ENCODE results near the gene PUM2. TPM values are rescaled to one million over a fixed set of nuclear protein-coding genes. Genes with fewer than 3 reads are reported as not detected.

Gene PUM2
- total and polyA plus RNA-seq, 11 donors: 18.6 to 75.4 (median 58.5) TPM

DNA sequence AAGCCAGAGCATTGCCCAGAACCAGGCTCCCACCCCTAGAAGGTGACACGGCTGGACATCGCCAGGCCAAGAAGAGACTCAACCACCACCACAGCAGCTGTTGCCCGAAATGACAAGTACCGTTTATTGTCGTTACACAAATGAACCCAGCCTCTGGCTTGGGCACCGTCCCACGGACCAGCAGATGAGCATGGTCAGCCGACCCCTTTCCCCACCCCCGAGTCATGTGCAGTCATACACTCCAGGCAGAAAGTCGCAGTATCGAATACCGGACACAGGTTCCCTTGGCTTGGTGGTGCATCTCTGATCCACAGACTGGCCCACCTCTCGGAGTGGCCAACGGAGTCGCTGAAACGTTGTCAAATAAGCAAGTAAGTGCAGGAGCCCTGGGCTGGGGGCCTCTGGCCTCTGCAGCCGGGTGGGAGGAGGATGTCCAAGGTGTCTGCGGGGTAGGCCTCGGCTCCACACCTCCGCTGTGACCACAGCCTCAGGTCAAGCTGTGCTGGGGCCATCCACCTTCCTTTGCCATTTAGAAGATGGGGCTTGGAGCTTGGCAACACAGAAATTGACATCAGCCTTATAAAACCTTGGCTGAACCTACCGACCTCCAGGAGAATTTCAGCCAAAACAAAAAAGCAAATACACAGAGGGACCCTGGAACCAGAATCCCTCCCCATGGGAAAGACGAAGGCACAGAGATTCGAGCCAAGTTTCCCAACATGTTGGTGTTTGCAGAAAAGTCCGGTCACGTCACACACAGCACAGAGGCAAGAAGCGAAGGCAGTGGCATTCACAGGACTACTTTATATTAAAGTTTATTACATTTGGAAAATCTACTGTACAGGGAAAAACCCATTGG lies 149.7 kb downstream of the PUM2 start:
- H3K4me3 ChIP-seq: no peak overlapping the region
- H3K27ac ChIP-seq: no peak overlapping the region
- H3K36me3 ChIP-seq: no peaks in the 10 kb centered on the region
- TF ChIP-seq, protein P1, sequence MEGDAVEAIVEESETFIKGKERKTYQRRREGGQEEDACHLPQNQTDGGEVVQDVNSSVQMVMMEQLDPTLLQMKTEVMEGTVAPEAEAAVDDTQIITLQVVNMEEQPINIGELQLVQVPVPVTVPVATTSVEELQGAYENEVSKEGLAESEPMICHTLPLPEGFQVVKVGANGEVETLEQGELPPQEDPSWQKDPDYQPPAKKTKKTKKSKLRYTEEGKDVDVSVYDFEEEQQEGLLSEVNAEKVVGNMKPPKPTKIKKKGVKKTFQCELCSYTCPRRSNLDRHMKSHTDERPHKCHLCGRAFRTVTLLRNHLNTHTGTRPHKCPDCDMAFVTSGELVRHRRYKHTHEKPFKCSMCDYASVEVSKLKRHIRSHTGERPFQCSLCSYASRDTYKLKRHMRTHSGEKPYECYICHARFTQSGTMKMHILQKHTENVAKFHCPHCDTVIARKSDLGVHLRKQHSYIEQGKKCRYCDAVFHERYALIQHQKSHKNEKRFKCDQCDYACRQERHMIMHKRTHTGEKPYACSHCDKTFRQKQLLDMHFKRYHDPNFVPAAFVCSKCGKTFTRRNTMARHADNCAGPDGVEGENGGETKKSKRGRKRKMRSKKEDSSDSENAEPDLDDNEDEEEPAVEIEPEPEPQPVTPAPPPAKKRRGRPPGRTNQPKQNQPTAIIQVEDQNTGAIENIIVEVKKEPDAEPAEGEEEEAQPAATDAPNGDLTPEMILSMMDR (IDR thresholded peaks at IDR 0.05): no peak
- TF ChIP-seq POLR2A (IDR thresholded peaks at IDR 0.05): no peak
- H3K27me3 ChIP-seq: no peaks in the 10 kb centered on the region
- 95% methylated on average over 13 to 26 of the region's 26 CpGs for WGBS, 4 donors
- no peak for ATAC-seq
- no peaks in the 10 kb centered on the region for H3K4me1 ChIP-seq
- DNase-seq: no peak
- H3K9me3 ChIP-seq: no peaks in the 10 kb centered on the region
- intact Hi-C loops (cut with DNase I): no loop called here

- no peaks in the 10 kb centered on the region for H3K27me3 ChIP-seq
- WGBS, 4 donors: 89 to 96% (median 92%) methylated on average over 6 of the region's 6 CpGs
- H3K4me1 ChIP-seq: no peaks in the 10 kb centered on the region
- no peak for ATAC-seq
- H3K9me3 ChIP-seq: no peaks in the 10 kb centered on the region
- intact Hi-C loops (cut with DNase I): no loop called here
- H3K27ac ChIP-seq: no peak overlapping the region
- no peaks in the 10 kb centered on the region for H3K36me3 ChIP-seq
- H3K4me3 ChIP-seq: no peak overlapping the region
- no peak for TF ChIP-seq POLR2A (IDR thresholded peaks at IDR 0.05)
- TF ChIP-seq, protein P1 (IDR thresholded peaks at IDR 0.05): no peak
- no peak for DNase-seq
These were observed 150.9 kb downstream of the PUM2 start for GRCh38 chr2:20199633-20200270.

GRCh38 chr2:20198796-20199632 lies 151.6 kb downstream of the PUM2 start:
- intact Hi-C loops (cut with DNase I): no loop called here
- 76 to 85% (median 81%) methylated on average over 14 of the region's 14 CpGs for WGBS, 4 donors
- no peak overlapping the region for H3K4me3 ChIP-seq
- no peaks in the 10 kb centered on the region for H3K27me3 ChIP-seq
- H3K9me3 ChIP-seq: no peaks in the 10 kb centered on the region
- ATAC-seq: no peak
- DNase-seq: no peak
- no peaks in the 10 kb centered on the region for H3K4me1 ChIP-seq
- no peak overlapping the region for H3K27ac ChIP-seq
- TF ChIP-seq POLR2A (IDR thresholded peaks at IDR 0.05): no peak
- TF ChIP-seq, protein P1 (IDR thresholded peaks at IDR 0.05): no peak
- no peaks in the 10 kb centered on the region for H3K36me3 ChIP-seq

Other genes starting within 250 kb of the PUM2 start
- 1 to 10 TPM in 1 of 9 donors, under 1 TPM in 7, not detected in 1; 0.20 to 2.2 (median 0.39) TPM for gene SDC1, start 125.7 kb downstream of the PUM2 start, total RNA-seq
- gene SDC1, start 125.7 kb downstream of the PUM2 start, polyA plus RNA-seq: under 1 TPM; 0.15 to 0.28 TPM
- 100 to 1,000 TPM; 105 to 429 (median 169) TPM for gene RHOB, start 96.2 kb upstream of the PUM2 start, total RNA-seq
- 100 to 1,000 TPM; 136 to 238 TPM for gene RHOB, start 96.2 kb upstream of the PUM2 start, polyA plus RNA-seq